OCI-LY7 (cell line): Measurements from ENCODE around the gene GNPDA1. TPM values are rescaled to one million over a fixed set of nuclear protein-coding genes. Genes with fewer than 3 reads are reported as not detected.
A peak's percentile ranks its signal among the peaks of the same experiment; 100 is the strongest.

Experiments used
- BruUV-seq: library from RNA; stranded (reverse); fragments of 400-500 nt; replicated peaks from 2 replicates; lab custom pipeline; 2021; lab: Mats Ljungman, UMichigan
- CTCF ChIA-PET: fragments of 300-600 bp; sonication (Branson Sonifier 250); formaldehyde crosslinking; loops from one replicate; lab custom pipeline; 2022; ENCODE audit warnings: antibody characterized with exemption; ENCODE audit not compliant: unreplicated experiment; lab: Charles Lee
- POLR2A ChIA-PET: fragments of 300-600 bp; sonication (Branson Sonifier 250); formaldehyde crosslinking; loops from one replicate; lab custom pipeline; 2022; ENCODE audit warnings: antibody characterized with exemption; lab: Charles Lee
- DNase-seq: peaks from one replicate; pipeline ENCODE4 v3.0.0-alpha.2; 2015; ENCODE audit warnings: low spot score
- H2AFZ ChIP-seq: fragments of 200-600 bp; sonication (generic), shearing (Covaris generic); 2 replicates; pipeline ENCODE4 v1.6.1; 2014; ENCODE audit warnings: mild to moderate bottlenecking, antibody characterized with exemption, low read length, moderate library complexity
- H3K27ac ChIP-seq: fragments of 200-600 bp; sonication (generic); 2 replicates; pipeline ENCODE4 v1.5.1; 2014; ENCODE audit warnings: mixed run types, low read depth, mild to moderate bottlenecking, moderate library complexity, low read length, inconsistent platforms; ENCODE audit not compliant: poor library complexity, severe bottlenecking
- H3K36me3 ChIP-seq: fragments of 200-600 bp; sonication (generic); 2 replicates; pipeline ENCODE4 v1.6.1; 2014; ENCODE audit warnings: mild to moderate bottlenecking, antibody characterized with exemption, low read length, moderate library complexity, mixed read lengths; ENCODE audit not compliant: insufficient read depth
- H3K4me1 ChIP-seq: fragments of 200-600 bp; sonication (generic); 2 replicates; pipeline ENCODE4 v1.5.1; 2014; ENCODE audit warnings: mild to moderate bottlenecking, low read length; ENCODE audit not compliant: insufficient read depth, poor library complexity, severe bottlenecking
- H3K4me2 ChIP-seq: fragments of 200-600 bp; sonication (generic); 2 replicates; pipeline ENCODE4 v1.6.1; 2014; ENCODE audit warnings: mild to moderate bottlenecking, low read length
- H3K4me3 ChIP-seq: fragments of 200-600 bp; sonication (generic); 2 replicates; pipeline ENCODE4 v1.5.1; 2014; ENCODE audit warnings: mild to moderate bottlenecking, low read depth, low read length; ENCODE audit not compliant: poor library complexity, severe bottlenecking
- H3K79me2 ChIP-seq: fragments of 200-600 bp; sonication (generic); 2 replicates; pipeline ENCODE4 v1.6.1; 2016; ENCODE audit warnings: low read depth, mild to moderate bottlenecking, low read length, moderate library complexity, mixed read lengths; ENCODE audit not compliant: insufficient read depth
- H3K9me2 ChIP-seq: fragments of 200-600 bp; sonication (generic); 2 replicates; pipeline ENCODE4 v1.6.1; 2016; ENCODE audit warnings: mild to moderate bottlenecking, low read length, mixed read lengths; ENCODE audit not compliant: insufficient read depth
- H3K9me3 ChIP-seq: fragments of 200-600 bp; sonication (generic); 2 replicates; pipeline ENCODE4 v1.6.1; 2014; ENCODE audit warnings: mild to moderate bottlenecking, mixed run types, low read length, mixed read lengths
- H4K20me1 ChIP-seq: fragments of 200-600 bp; sonication (generic); 2 replicates; pipeline ENCODE4 v1.6.1; 2014; ENCODE audit warnings: mild to moderate bottlenecking, antibody characterized with exemption, low read length, moderate library complexity, mixed read lengths; ENCODE audit not compliant: insufficient read depth
- CTCF ChIP-seq: fragments of 200-600 bp; sonication (generic); conservative IDR thresholded peaks from 2 replicates; pipeline ENCODE4 v1.5.1; 2014; ENCODE audit warnings: mild to moderate bottlenecking, antibody characterized with exemption, low read length, moderate library complexity, mixed read lengths
- EZH2phosphoT487 ChIP-seq: fragments of 200-600 bp; sonication (generic); IDR thresholded peaks from 2 replicates; pipeline ENCODE4 v1.6.1; 2018; ENCODE audit warnings: low read depth, borderline replicate concordance, mild to moderate bottlenecking, mixed run types, antibody characterized with exemption, low read length, moderate library complexity, mixed read lengths
- intact Hi-C: fragments of 100-400 bp; cut with micrococcal nuclease; formaldehyde crosslinking; loops from one replicate; pipeline ENCODE4 v1.10.0; 2022; ENCODE audit not compliant: unreplicated experiment
- total RNA-seq, 2 experiments: library from RNA; depleted of rRNA in 1 of 2; stranded (reverse); fragments of >200 nt in 1 of 2; shearing (Covaris generic) in 1 of 2; gene quantifications; 2 replicates each; pipeline ENCODE4 v1.2.3, GENCODE V29; 2014 to 2022

The GNPDA1 gene
- total RNA-seq, 2 experiments from 2014 or later: 20.2 to 23.1 TPM

GRCh38 chr5:141951332-141951781 lies 61.5 kb downstream of the GNPDA1 start:
- Histone ChIP-seq H3K27ac (no peak overlapping the region), H3K9me2 (no peaks in the 10 kb centered on the region), H3K4me3 (no peak overlapping the region), H3K36me3 (no peaks in the 10 kb centered on the region), H4K20me1 (no peaks in the 10 kb centered on the region), H3K4me1 (peaks cover 14% of the 10 kb centered on the region), H2AFZ (no peak overlapping the region), H3K9me3 (no peaks in the 10 kb centered on the region), H3K4me2 (no peak overlapping the region), H3K79me2 (no peaks in the 10 kb centered on the region)
- ChIA-PET CTCF (interaction anchor here (1.1 kb wide), 1 partner anchor 9 kb away, joined by 5 read pairs; no protein-coding TSS in a partner anchor), POLR2A (interaction anchor here (1.5 kb wide), 1 partner anchor 18 kb away, joined by 4 read pairs; the partner anchor contains the start of gene RNF14)
- intact Hi-C loops: no loop called here
- TF ChIP-seq CTCF (peak; percentile 79), EZH2phosphoT487 (no peak)
- no TSS peak for BruUV-seq
- DNase-seq: peak; percentile 66

Other genes starting within 250 kb of the GNPDA1 start
- not detected in 2 replicates for gene PCDH1, start 134.6 kb downstream of the GNPDA1 start, total RNA-seq (2014; rRNA removed; shearing (Covaris generic))
- gene PCDH1, start 134.6 kb downstream of the GNPDA1 start, total RNA-seq (2022): 0.41 TPM in 1 of 2 replicates, not detected in the other
- 67.9 and 81.2 TPM in 2 replicates for gene DELE1, start 89.2 kb downstream of the GNPDA1 start, total RNA-seq (2014; rRNA removed; shearing (Covaris generic))
- 78.5 and 89.4 TPM in 2 replicates for gene DELE1, start 89.2 kb downstream of the GNPDA1 start, total RNA-seq (2022)
- 0.03 TPM in 1 of 2 replicates, not detected in the other for gene PCDH12, start 54.8 kb downstream of the GNPDA1 start, total RNA-seq (2014; rRNA removed; shearing (Covaris generic))
- not detected in 2 replicates for gene PCDH12, start 54.8 kb downstream of the GNPDA1 start, total RNA-seq (2022)
- gene RNF14, start 43.9 kb downstream of the GNPDA1 start, total RNA-seq (2014; rRNA removed; shearing (Covaris generic)): 23.7 and 31.7 TPM in 2 replicates
- gene RNF14, start 43.9 kb downstream of the GNPDA1 start, total RNA-seq (2022): 41.1 and 41.9 TPM in 2 replicates
- 15.4 and 18.7 TPM in 2 replicates for gene NDFIP1, start 95.8 kb upstream of the GNPDA1 start, total RNA-seq (2014; rRNA removed; shearing (Covaris generic))
- gene NDFIP1, start 95.8 kb upstream of the GNPDA1 start, total RNA-seq (2022): 33.1 and 37.4 TPM in 2 replicates